GM11168 (cell line): ENCODE results near the gene ADAMTSL2.

Experiments
- in situ Hi-C: fragments of 300-500 bp; cut with MboI; formaldehyde crosslinking; loops from one replicate; pipeline ENCODE4 v1.12.0; 2022; ENCODE audit warnings: low sequenced_read_pairs; ENCODE audit not compliant: unreplicated experiment

Gene ADAMTSL2

DNA sequence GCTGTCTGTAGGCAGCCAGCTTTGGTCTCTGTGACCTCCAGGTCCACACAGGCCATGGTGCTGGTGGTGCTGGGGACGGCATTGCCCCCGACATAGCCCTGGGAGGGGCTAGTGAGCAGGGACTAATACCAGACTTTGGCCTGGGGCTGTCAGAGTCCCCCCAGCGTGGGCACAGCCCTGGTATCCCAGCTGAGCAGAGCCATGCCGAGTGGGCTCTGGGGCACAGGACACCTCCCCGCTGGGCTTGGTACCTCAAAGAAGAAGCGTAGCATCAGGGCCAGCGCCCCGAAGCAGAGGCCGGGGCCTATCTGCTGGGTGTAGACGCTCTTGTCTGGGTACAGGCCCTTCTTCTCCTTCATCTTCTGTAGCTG lies 19.3 kb upstream of the ADAMTSL2 start:
- in situ Hi-C loops = no loop called here

DNA sequence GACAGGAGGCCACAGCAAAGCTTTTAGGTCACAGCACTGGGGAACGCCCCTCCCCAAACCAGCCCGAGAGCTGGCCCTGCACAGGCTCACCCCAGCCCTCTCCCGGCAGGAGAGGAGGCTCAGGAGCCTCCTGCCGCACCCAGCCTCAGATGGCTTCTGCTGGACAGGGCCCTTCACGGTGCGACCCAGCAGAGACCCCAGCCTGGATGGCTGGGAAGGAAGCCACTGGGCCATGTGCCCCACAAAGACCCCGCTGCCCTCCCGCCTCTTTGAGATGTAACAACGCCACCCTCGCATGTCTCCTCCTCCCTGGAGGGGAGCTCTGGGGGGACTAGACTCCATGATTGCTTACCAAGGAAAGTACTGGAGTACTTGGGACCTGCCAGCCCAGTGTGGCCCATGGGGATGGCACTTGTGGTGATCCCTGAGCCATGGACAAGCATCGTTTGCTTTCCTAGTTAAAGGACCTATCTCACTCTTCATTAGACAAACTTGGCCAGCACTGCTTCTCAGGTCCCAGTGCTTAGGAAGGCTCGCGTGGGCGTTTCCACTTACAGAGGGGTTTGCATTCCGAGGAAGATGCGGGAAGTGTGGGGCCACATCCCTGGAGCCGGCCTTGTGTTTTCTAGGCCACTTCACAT lies 18.8 kb upstream of the ADAMTSL2 start:
- in situ Hi-C loops = no loop called here

DNA sequence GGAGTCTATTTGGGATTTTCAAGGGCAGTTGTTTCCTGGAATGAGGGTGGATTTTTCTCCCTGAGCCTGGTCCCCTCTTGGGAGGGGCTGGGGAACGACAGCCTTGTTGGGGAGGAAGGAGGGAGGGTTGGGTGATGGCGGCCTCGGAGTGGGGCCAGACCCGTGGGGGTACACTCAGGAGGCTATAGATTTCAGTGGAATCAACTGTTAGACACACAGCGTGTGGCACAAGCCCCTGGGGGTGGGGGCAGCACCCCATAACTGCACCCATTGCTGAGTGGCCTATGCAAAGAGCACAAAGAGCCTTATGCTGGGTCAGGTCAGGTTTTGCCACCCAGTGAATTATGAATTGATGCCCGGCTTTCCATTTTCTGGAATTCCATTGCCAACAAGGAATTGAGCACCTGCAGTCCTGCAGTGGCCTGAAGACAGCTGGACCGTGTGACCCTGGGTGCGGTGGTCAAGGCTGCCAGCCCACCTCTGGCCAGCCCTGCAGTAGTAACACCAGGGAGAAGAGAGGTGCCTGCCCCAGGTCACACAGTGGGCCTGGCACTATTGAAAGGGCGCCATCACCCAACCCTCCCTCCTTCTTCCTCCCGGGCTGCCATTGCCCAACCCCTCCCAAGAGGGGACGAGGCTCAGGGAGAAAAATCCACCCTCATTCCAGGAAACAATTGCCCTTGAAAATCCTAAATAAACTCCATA lies 18.1 kb upstream of the ADAMTSL2 start:
- in situ Hi-C loops = no loop called here

DNA sequence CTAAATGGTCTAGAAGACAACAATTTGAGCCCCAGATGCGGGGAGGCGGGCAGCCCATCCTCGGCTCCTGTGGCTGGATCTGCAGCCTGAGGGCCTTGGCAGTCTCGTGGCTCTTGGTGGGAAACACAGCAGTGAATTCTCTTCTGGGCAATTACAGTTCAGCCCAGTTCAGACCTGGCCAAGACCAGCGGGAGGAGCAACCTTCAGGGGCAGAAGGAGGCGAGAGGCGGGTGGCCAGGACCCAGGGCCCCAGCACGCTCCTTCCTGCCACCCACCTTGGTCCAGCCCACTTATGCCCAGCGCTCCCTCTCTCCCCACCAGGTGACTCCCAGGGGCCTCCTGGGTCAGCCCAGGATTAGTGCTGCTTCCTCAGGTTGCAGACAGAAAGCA lies 17.5 kb upstream of the ADAMTSL2 start:
- in situ Hi-C loops = no loop called here

DNA sequence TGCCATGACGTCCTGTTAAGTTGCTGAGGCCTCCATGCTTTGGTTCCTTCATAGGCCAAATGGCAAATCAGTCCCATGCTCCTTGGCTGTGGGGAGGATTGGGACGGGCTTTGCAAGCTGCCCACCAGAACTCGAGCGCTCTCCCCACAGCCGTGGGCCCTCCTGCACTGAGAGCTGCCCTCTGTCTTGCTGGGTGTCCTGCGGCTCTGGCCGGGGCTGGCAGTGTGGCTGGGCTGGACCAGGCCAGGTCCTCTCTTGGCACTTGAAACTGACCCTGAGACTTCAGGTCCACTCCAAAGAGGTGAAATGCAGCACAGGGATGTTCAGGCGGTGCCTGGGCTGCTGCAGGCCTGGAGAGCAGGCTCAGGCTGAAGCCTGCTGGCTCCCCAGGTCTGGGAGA lies 16.8 kb upstream of the ADAMTSL2 start:
- in situ Hi-C loops = no loop called here

DNA sequence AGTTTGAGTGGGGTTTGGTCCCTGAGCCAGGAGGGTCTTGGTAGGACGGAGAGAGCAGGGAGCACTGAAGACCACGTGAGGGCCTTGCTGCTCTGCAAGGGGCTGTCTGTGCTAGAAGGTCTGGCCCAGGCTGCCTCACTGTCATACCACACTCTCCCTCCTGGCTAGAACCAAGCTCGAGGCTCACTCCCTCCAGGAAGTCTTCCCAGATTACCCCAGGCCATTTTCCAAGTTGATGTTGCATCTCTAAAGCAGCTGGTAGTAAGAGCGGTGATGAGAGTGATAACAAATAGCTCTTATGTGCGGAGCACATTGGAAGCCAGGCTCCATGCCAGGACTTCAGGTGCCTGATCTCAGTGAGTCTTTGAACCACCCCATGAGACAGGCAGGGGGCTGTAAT lies 16.3 kb upstream of the ADAMTSL2 start:
- in situ Hi-C loops = no loop called here

DNA sequence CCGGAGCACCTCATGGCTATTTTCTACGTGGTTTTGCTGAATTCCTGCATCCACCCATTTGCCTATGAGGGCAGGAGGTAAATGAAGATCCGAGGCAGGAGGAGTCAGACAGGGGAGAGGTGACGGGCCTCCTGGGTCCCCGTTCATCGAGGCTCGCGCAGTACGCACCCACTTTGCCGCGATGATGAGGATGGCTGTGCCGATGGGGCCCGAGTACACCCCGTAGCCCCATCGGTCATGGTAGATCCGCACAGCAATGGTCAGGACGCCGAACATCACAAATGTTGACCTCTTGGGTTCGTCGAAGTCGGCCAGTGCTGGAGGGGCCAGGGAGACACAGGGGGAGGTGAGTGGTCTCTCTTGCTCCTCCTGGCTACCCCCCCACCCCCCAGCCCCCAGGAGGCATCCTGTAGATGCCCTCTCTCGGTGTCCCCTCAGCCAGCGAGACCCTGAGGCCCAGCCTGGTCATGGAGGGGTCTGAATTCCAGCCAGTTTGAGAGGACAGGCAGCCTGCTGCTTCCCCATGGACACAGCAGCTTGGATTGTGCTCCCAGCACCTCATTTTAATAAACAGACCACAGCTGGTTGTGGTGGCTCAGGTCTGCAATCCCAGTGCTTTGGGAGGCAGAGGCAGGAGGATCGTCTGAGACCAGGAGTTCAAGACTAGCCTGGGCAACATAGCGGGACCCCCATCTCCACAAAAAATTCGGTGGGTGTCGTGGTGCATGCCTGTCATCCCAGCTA lies 15.6 kb upstream of the ADAMTSL2 start:
- in situ Hi-C loops = no loop called here

DNA sequence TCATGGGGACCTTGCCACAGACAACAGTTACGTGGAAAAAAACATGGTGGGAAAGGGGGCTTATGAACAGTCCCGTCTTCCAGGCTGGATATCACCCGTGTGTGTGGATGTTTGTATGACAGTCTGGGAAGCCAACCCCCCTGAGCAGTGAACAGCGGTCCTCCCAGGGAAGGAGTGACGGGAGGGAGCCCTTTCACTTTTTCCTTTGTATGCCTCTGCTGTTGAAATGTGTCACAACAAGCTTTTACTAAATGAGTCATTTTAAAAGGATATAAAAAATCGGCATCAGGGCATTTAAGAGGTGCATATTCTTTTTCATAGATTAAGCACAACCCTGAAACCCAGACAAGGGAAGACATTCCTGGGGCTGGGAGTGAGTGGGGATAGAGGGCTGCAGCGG lies 14.8 kb upstream of the ADAMTSL2 start:
- in situ Hi-C loops = no loop called here

- in situ Hi-C loops = no loop called here
Measured at GRCh38 chr9:133520121-133520835, 14.2 kb upstream of the ADAMTSL2 start.

- in situ Hi-C loops = no loop called here
Measured at GRCh38 chr9:133521122-133522072, 13.1 kb upstream of the ADAMTSL2 start.

GRCh38 chr9:133522073-133522910 lies 12.2 kb upstream of the ADAMTSL2 start:
- in situ Hi-C loops = no loop called here

GRCh38 chr9:133523106-133523505 lies 11.4 kb upstream of the ADAMTSL2 start:
- in situ Hi-C loops = no loop called here

DNA sequence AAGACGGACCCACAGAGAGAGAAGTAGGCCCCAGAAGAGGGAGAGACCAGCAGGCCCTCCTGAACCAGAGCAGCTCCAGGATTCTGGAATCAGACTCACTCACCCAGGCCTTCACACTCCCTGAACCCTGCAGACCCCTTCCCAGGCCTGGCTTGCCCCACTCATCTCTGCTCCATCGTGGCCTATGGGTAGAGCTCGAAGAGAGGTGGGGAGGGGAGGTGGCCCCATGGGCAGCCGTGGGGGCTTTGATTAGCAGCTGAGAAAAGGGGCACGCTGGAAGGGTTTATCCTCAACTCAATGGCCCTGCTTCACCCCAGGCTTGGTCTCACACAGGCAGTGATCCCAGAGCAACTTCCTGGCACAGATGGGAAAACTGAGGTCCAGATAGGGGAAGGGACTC lies 10.4 kb upstream of the ADAMTSL2 start:
- in situ Hi-C loops = no loop called here

DNA sequence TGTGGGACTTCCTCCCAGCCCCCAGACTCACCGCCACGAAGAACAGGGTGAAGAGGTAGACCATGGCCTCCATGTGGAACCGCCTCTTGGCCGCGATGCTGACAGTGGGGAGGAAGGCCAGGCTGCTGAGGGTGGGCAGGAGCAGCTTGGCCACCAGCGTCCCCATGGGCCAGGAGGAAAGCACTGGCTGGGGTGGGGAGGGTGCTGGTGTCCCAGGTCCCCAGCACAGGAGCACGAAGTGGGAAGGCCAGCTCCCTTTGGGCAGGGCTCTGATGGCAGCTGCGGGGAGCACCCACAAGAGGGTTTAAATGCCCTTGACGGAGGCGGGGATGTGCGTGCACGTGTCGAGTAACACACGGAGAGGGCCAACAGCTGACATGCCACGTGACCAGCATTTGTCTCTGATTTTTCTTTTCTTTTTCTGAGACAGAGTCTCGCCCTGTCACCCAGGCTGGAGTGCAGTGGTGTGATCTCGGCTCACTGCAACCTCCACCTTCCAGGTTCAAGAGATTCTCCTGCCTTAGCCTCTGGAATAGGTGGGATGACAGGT lies 9.8 kb upstream of the ADAMTSL2 start, which contains the start of gene MYMK:
TSS of gene MYMK (minus strand) at position 281 of the 550 bp plus-strand sequence. CDS start at position 166, 115 bp downstream.
- in situ Hi-C loops = loop anchor here (25.0 kb wide), 1 partner anchor 488 kb away; no protein-coding TSS in a partner anchor

- in situ Hi-C loops = loop anchor here (25.0 kb wide), 1 partner anchor 487 kb away; no protein-coding TSS in a partner anchor
Measured at GRCh38 chr9:133525677-133526076, 8.8 kb upstream of the ADAMTSL2 start.

GRCh38 chr9:133526721-133527321 lies 7.7 kb upstream of the ADAMTSL2 start:
- in situ Hi-C loops = loop anchor here (25.0 kb wide), 1 partner anchor 485 kb away; no protein-coding TSS in a partner anchor

GRCh38 chr9:133527444-133527920 lies 7.0 kb upstream of the ADAMTSL2 start:
- in situ Hi-C loops = loop anchor here (25.0 kb wide), 1 partner anchor 485 kb away; no protein-coding TSS in a partner anchor
